IMR-90 (cell line): ENCODE measurements around the gene ADAMTS6. TPM values are rescaled to one million over a fixed set of nuclear protein-coding genes. Genes with fewer than 3 reads are reported as not detected.
A peak's percentile ranks its signal among the peaks of the same experiment; 100 is the strongest.

Experiments
- ATAC-seq: fragments of 200-7000 bp; cut with Tn5 transposase; 2 replicates; pipeline ENCODE4 v1.9.1; 2020; ENCODE audit warnings: low read depth, mild to moderate bottlenecking, moderate library complexity
- BruUV-seq: library from RNA; stranded (reverse); fragments of 400-500 nt; replicated peaks from 2 replicates; lab custom pipeline; 2021; lab: Mats Ljungman, UMichigan
- CTCF ChIA-PET: fragments of 300-600 bp; formaldehyde crosslinking; extraction: SDS; loops from one replicate; lab custom pipeline; 2021; ENCODE audit warnings: antibody characterized with exemption; lab: Yijun Ruan, JAX
- POLR2A ChIA-PET: fragments of 300-600 bp; sonication (Branson Sonifier 250); formaldehyde crosslinking; loops from one replicate; lab custom pipeline; 2022; ENCODE audit warnings: antibody characterized with exemption; ENCODE audit not compliant: unreplicated experiment; lab: Charles Lee
- DNase-seq: peaks from one replicate; pipeline ENCODE4 v3.0.0; 2013
- H2AFZ ChIP-seq: replicated peaks from 2 replicates; pipeline ENCODE3; 2013; ENCODE audit warnings: low read length, mild to moderate bottlenecking; ENCODE audit not compliant: poor library complexity
- H2AK5ac ChIP-seq: 2 replicates; pipeline ENCODE4 v1.6.1; 2013; ENCODE audit warnings: low read depth, low read length, inconsistent platforms
- H2AK9ac ChIP-seq: replicated peaks from 2 replicates; pipeline ENCODE3; 2013; ENCODE audit warnings: mild to moderate bottlenecking, low read depth, low read length, moderate library complexity; ENCODE audit not compliant: poor library complexity
- H2BK120ac ChIP-seq: 2 replicates; pipeline ENCODE4 v1.6.1; 2013; ENCODE audit warnings: low read depth, low read length, inconsistent platforms
- H2BK15ac ChIP-seq: 3 replicates; pipeline ENCODE4 v1.6.1; 2013; ENCODE audit warnings: low read depth, low read length, inconsistent platforms
- H2BK20ac ChIP-seq: 2 replicates; pipeline ENCODE4 v1.6.1; 2013; ENCODE audit warnings: low read depth, mild to moderate bottlenecking, inconsistent platforms, low read length, moderate library complexity
- H2BK5ac ChIP-seq: 2 replicates; pipeline ENCODE4 v1.6.1; 2013; ENCODE audit warnings: mild to moderate bottlenecking, low read depth, low read length, inconsistent platforms; ENCODE audit not compliant: poor library complexity, severe bottlenecking
- H3K14ac ChIP-seq: replicated peaks from 2 replicates; pipeline ENCODE4 v1.6.1; 2013; ENCODE audit warnings: low read depth, low read length, inconsistent platforms
- H3K18ac ChIP-seq: 2 replicates; pipeline ENCODE4 v1.6.1; 2013; ENCODE audit warnings: low read depth, low read length, control low read depth
- H3K23ac ChIP-seq: 2 replicates; pipeline ENCODE4 v1.6.1; 2013; ENCODE audit warnings: low read depth, low read length, inconsistent platforms
- H3K27ac ChIP-seq: 2 replicates; pipeline ENCODE4 v1.5.1; 2013; ENCODE audit warnings: mild to moderate bottlenecking, control low read depth, low read length; ENCODE audit not compliant: insufficient read depth
- H3K27me3 ChIP-seq: 2 replicates; pipeline ENCODE4 v1.6.1; 2013; ENCODE audit warnings: low read length; ENCODE audit not compliant: control insufficient read depth, insufficient read depth
- H3K36me3 ChIP-seq: 2 replicates; pipeline ENCODE4 v1.6.1; 2013; ENCODE audit warnings: low read length, mixed read lengths; ENCODE audit not compliant: control insufficient read depth, insufficient read depth
- H3K4ac ChIP-seq: 2 replicates; pipeline ENCODE4 v1.6.1; 2013; ENCODE audit warnings: low read depth, low read length, inconsistent platforms
- H3K4me1 ChIP-seq: 2 replicates; pipeline ENCODE4 v1.6.1; 2013; ENCODE audit warnings: low read length, mixed read lengths; ENCODE audit not compliant: control insufficient read depth, insufficient read depth
- H3K4me2 ChIP-seq: 2 replicates; pipeline ENCODE4 v1.6.1; 2013; ENCODE audit warnings: low read depth, mild to moderate bottlenecking, control low read depth, low read length, moderate library complexity
- H3K4me3 ChIP-seq: 2 replicates; pipeline ENCODE4 v1.5.1; 2013; ENCODE audit warnings: low read depth, mild to moderate bottlenecking, control low read depth, low read length, moderate library complexity; ENCODE audit not compliant: insufficient read depth
- H3K56ac ChIP-seq: 2 replicates; pipeline ENCODE4 v1.6.1; 2013; ENCODE audit warnings: low read length, inconsistent platforms; ENCODE audit not compliant: insufficient read depth; ENCODE audit errors: extremely low read depth
- H3K79me1 ChIP-seq, 2 experiments: 2 replicates each; pipeline ENCODE4 v1.6.1; 2013; ENCODE audit warnings: low read length in 2 of 2, inconsistent platforms in 1 of 2, low read depth in 1 of 2
- H3K9ac ChIP-seq: 2 replicates; pipeline ENCODE4 v1.6.1; 2013; ENCODE audit warnings: low read depth, low read length, control low read depth
- H3K9me1 ChIP-seq: 2 replicates; pipeline ENCODE4 v1.6.1; 2013; ENCODE audit warnings: low read length, inconsistent platforms; ENCODE audit not compliant: insufficient read depth
- H3K9me3 ChIP-seq: 2 replicates; pipeline ENCODE4 v1.6.1; 2013; ENCODE audit warnings: low read length; ENCODE audit not compliant: control insufficient read depth, insufficient read depth
- H4K20me1 ChIP-seq: 2 replicates; pipeline ENCODE4 v1.6.1; 2013; ENCODE audit warnings: low read length, inconsistent platforms; ENCODE audit not compliant: insufficient read depth
- H4K5ac ChIP-seq: 2 replicates; pipeline ENCODE4 v1.6.1; 2013; ENCODE audit warnings: mild to moderate bottlenecking, low read depth, low read length, control low read depth
- H4K8ac ChIP-seq, 2 experiments: 2 replicates each; pipeline ENCODE4 v1.6.1; 2013; ENCODE audit warnings: low read depth in 2 of 2, low read length in 2 of 2, control low read depth in 1 of 2, inconsistent platforms in 1 of 2
- H4K91ac ChIP-seq: 2 replicates; pipeline ENCODE4 v1.6.1; 2013; ENCODE audit warnings: low read depth, low read length, inconsistent platforms; ENCODE audit not compliant: insufficient read depth
- CEBPB ChIP-seq: IDR thresholded peaks from 2 replicates; pipeline ENCODE4 v1.6.1; 2012; ENCODE audit warnings: low read depth, low read length, improper control_type of control experiment
- CHD1 ChIP-seq: IDR thresholded peaks from 2 replicates; pipeline ENCODE4 v1.6.1; 2012; ENCODE audit warnings: low read depth, low read length, improper control_type of control experiment
- CTCF ChIP-seq: conservative IDR thresholded peaks from 2 replicates; pipeline ENCODE4 v1.5.1; 2012; ENCODE audit warnings: mild to moderate bottlenecking, low read depth, low read length, improper control_type of control experiment
- FOS ChIP-seq: fragments of 150-350 bp; IDR thresholded peaks from 2 replicates; pipeline ENCODE4 v1.6.1; 2016; ENCODE audit warnings: low read depth, low read length
- MAFK ChIP-seq: IDR thresholded peaks from 2 replicates; pipeline ENCODE4 v1.6.1; 2012; ENCODE audit warnings: low read depth, low read length, improper control_type of control experiment
- MAZ ChIP-seq: IDR thresholded peaks from 2 replicates; pipeline ENCODE4 v1.6.1; 2012; ENCODE audit warnings: low read depth, mild to moderate bottlenecking, low read length, improper control_type of control experiment, moderate library complexity, borderline replicate concordance
- NFE2L2 ChIP-seq: fragments of 150-350 bp; IDR thresholded peaks from 2 replicates; pipeline ENCODE4 v1.6.1; 2016; ENCODE audit warnings: low read depth, mild to moderate bottlenecking, low read length
- RAD21 ChIP-seq: IDR thresholded peaks from 2 replicates; pipeline ENCODE4 v1.6.1; 2012; ENCODE audit warnings: low read length, improper control_type of control experiment
- RCOR1 ChIP-seq: IDR thresholded peaks from 2 replicates; pipeline ENCODE4 v1.6.1; 2012; ENCODE audit warnings: mild to moderate bottlenecking, low read length, improper control_type of control experiment; ENCODE audit not compliant: insufficient replicate concordance
- RFX5 ChIP-seq: IDR thresholded peaks from 2 replicates; pipeline ENCODE4 v1.8.0; 2012; ENCODE audit warnings: low read depth, mild to moderate bottlenecking, low read length, moderate library complexity
- SMC3 ChIP-seq: fragments of 150-350 bp; IDR thresholded peaks from 2 replicates; pipeline ENCODE4 v1.6.1; 2016; ENCODE audit warnings: low read depth, mild to moderate bottlenecking, antibody characterized with exemption, low read length, moderate library complexity
- WGBS, 2 experiments: methylation state at CpG; one replicate each; pipeline versions ENCODE4 v1.1.5 to v1.1.7; 2013; ENCODE audit warnings: missing lambda C conversion rate in 2 of 2; ENCODE audit not compliant: insufficient read length in 1 of 2; ENCODE audit errors: extremely low coverage in 2 of 2; 5-methylcytosine and 5-hydroxymethylcytosine counted together
- dilution Hi-C: fragments of 300-500 bp; cut with HindIII; formaldehyde crosslinking; loops from one replicate; pipeline ENCODE4 v1.14.3; 2018; ENCODE audit warnings: low sequenced_read_pairs; ENCODE audit not compliant: unreplicated experiment
- in situ Hi-C: fragments of 300-500 bp; cut with MboI; formaldehyde crosslinking; loops from 3 replicates; pipeline ENCODE4 v1.14.3; 2019; ENCODE audit warnings: low sequenced_read_pairs, inconsistent platforms, mixed read lengths
- intact Hi-C: fragments of 100-400 bp; cut with micrococcal nuclease; formaldehyde crosslinking; loops from 2 replicates; pipeline ENCODE4 v1.10.0; 2022
- polyA plus RNA-seq, 3 experiments: library from polyadenylated mRNA; depleted of rRNA; stranded (reverse); fragments of >200 nt; gene quantifications; 2 replicates each; pipeline ENCODE4 v1.2.3, GENCODE V29; 2012; ENCODE audit warnings: low replicate concordance in 1 of 3
- total RNA-seq: library from RNA; depleted of rRNA; stranded (reverse); fragments of >200 nt; gene quantifications from 2 replicates; pipeline ENCODE4 v1.2.3, GENCODE V29; 2012

The ADAMTS6 gene
- total and polyA plus RNA-seq, 2 of the 4 experiments (the other 2 are of a cell fraction): 23.9 to 173 TPM

DNA sequence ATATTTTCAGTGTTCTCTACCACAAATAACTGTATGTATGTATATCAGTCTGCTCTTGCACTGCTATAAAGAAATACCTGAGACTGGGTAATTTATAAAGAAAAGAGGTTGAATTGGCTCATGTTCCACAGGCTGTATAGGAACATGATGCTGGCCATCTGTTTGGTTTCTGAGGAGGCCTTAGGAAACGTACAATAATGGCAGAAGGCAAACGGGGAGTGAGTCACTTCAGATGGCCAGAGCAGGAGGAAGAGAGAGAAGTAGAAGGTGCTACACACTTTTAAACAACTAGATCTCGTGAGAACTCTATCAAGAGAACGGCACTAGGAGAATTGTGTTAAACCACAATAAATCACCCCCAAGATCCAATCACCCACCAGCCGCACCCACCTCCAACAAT is 121.7 kb downstream of the ADAMTS6 start:
- no CpG with 5 or more reads among the region's 5 CpGs for WGBS, 2 experiments
- Histone ChIP-seq H2BK15ac (no peak overlapping the region), H3K56ac (no peak overlapping the region), H3K14ac (no peak overlapping the region), H2AK5ac (no peak overlapping the region), H4K20me1 (no peaks in the 10 kb centered on the region), H4K8ac (no peak overlapping the region), H2BK5ac (no peak overlapping the region), H3K4ac (no peak overlapping the region), H3K27ac (no peak overlapping the region), H3K18ac (no peak overlapping the region), H3K79me1 (peaks cover 7 to 14% of the 10 kb centered on the region in 2 experiments; a peak in 3 of 4 replicates), H2BK120ac (no peak overlapping the region), H3K9me3 (no peaks in the 10 kb centered on the region), H3K27me3 (no peaks in the 10 kb centered on the region), H3K9ac (no peak overlapping the region), H3K4me3 (no peak overlapping the region), H2BK20ac (no peak overlapping the region), H2AK9ac (no peak overlapping the region), H2AFZ (no peak overlapping the region), H3K4me1 (no peaks in the 10 kb centered on the region), H3K36me3 (no peaks in the 10 kb centered on the region), H4K91ac (no peak overlapping the region), H3K9me1 (no peaks in the 10 kb centered on the region), H4K5ac (no peak overlapping the region), H3K23ac (no peak overlapping the region), H3K4me2 (no peak overlapping the region)
- intact Hi-C loops: no loop called here
- CTCF ChIA-PET: no interaction called here
- in situ Hi-C loops: no loop called here
- TF ChIP-seq MAZ (no peak), FOS (no peak), NFE2L2 (no peak), CHD1 (no peak), CEBPB (no peak), RAD21 (no peak), SMC3 (no peak), CTCF (no peak), RFX5 (no peak), MAFK (no peak), RCOR1 (no peak)
- ATAC-seq (no peak), DNase-seq (peak; percentile 34)
- BruUV-seq: no TSS peak
- dilution Hi-C loops: no loop called here
- POLR2A ChIA-PET: no interaction called here
